Chondrocyte (in vitro differentiated cells): ENCODE results near the gene DKK3. TPM values are rescaled to one million over a fixed set of nuclear protein-coding genes. Genes with fewer than 3 reads are reported as not detected.

ENCODE experiments used
- DNase-seq: peaks from one replicate; pipeline ENCODE4 v3.0.0; 2021; ENCODE audit warnings: mixed read lengths, low spot score
- H3K27ac Mint-ChIP-seq: one replicate; pipeline ENCODE4 v1.8.0; 2021; ENCODE audit warnings: mild to moderate bottlenecking, moderate library complexity, mixed read lengths; ENCODE audit not compliant: unreplicated experiment
- H3K27me3 Mint-ChIP-seq: 2 replicates; pipeline ENCODE4 v1.8.0; 2021; ENCODE audit warnings: low read depth, mixed read lengths
- H3K36me3 Mint-ChIP-seq: 2 replicates; pipeline ENCODE4 v1.8.0; 2021; ENCODE audit warnings: low read depth, mixed read lengths
- H3K4me1 Mint-ChIP-seq: 2 replicates; pipeline ENCODE4 v1.8.0; 2021; ENCODE audit warnings: low read depth, mild to moderate bottlenecking, mixed read lengths
- H3K4me3 Mint-ChIP-seq: one replicate; pipeline ENCODE4 v1.8.0; 2021; ENCODE audit warnings: mild to moderate bottlenecking, moderate library complexity, mixed read lengths; ENCODE audit not compliant: unreplicated experiment
- H3K9me3 Mint-ChIP-seq: 2 replicates; pipeline ENCODE4 v1.8.0; 2021; ENCODE audit warnings: low read depth, mixed read lengths
- total RNA-seq: library from RNA; stranded (reverse); gene quantifications from 3 replicates; pipeline ENCODE4 v1.2.1, GENCODE V29; 2021
- TF ChIP-seq, protein P1 (sequence below): fragments of 200-600 bp; sonication (generic); IDR thresholded peaks from 2 replicates; pipeline ENCODE4 v1.5.0; 2021; ENCODE audit warnings: antibody characterized with exemption, mild to moderate bottlenecking, moderate library complexity

Gene DKK3
- total RNA-seq, 1 donor from 2014 or later: 575 TPM

DNA sequence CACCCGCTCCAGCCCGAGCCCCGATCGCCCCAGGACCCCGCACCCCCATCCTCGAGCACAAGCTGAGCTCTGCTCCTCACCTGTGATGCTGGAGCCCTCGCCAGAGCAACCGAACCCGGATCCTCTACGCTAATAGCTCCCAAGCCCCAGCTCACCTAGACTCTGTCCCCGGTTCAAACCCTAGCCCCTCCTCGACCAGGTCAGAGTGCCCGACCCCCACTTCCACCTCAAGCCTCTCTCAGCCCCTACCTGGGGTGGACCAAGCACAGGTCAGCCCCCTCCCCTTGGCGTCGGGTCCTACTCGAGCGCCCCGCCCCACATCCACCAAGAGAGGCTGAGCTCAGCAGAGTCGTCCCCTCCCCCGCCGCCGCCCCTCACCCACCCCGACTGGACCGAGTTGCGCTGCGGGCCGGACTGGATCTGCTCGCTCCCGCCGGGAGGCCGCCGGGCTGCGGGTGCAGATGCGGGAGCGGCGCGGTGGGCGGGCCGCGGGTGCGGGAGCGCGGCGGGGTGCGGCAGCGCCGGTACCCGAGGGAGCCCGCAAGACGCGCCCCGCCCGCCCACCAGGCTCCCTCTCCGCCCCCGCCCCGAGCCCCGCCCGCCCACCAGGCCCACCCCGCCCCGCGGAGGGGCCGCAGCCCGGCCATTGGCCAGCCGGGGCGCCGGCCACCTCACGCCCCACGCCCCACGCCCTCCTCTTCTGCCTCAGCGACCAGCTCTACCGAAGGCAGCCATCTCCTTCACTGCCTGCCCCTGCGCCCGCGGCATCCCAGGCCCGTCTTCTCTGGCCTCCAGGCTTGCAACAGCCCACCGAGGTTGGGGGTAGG is 577 bp upstream of the DKK3 start:
- TF ChIP-seq, protein P1, sequence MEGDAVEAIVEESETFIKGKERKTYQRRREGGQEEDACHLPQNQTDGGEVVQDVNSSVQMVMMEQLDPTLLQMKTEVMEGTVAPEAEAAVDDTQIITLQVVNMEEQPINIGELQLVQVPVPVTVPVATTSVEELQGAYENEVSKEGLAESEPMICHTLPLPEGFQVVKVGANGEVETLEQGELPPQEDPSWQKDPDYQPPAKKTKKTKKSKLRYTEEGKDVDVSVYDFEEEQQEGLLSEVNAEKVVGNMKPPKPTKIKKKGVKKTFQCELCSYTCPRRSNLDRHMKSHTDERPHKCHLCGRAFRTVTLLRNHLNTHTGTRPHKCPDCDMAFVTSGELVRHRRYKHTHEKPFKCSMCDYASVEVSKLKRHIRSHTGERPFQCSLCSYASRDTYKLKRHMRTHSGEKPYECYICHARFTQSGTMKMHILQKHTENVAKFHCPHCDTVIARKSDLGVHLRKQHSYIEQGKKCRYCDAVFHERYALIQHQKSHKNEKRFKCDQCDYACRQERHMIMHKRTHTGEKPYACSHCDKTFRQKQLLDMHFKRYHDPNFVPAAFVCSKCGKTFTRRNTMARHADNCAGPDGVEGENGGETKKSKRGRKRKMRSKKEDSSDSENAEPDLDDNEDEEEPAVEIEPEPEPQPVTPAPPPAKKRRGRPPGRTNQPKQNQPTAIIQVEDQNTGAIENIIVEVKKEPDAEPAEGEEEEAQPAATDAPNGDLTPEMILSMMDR: no peak
- Mint-ChIP-seq H3K4me3 (peak overlapping the region; percentile 91), H3K9me3 (no peaks in the 10 kb centered on the region), H3K36me3 (peaks cover 2% of the 10 kb centered on the region), H3K4me1 (peaks cover 48% of the 10 kb centered on the region), H3K27ac (peak overlapping the region; percentile 75), H3K27me3 (no peaks in the 10 kb centered on the region)
- no peak for DNase-seq

DNA sequence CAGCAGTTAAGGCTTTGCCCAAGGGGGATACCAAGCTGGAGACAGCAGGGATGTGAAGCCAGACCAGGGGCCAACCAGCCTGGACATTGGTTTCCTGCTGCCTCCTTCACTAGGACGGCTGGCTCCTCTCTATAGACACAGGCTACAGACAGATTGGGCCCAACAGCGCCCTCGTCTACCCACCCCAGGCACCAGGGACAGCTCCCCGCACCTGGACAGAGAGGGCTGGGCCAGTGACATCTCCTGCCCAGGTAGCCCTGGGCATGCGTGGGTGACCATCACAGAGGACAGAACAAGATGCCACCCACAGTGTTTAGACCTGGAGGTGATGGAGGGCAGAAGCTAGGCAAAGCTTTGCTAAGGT is 1.2 kb downstream of the DKK3 start:
- no peak for DNase-seq
- peaks cover 55% of the 10 kb centered on the region for H3K4me1 Mint-ChIP-seq
- peak overlapping the region; percentile 87 for H3K4me3 Mint-ChIP-seq
- H3K36me3 Mint-ChIP-seq: peaks cover 5% of the 10 kb centered on the region
- H3K9me3 Mint-ChIP-seq: no peaks in the 10 kb centered on the region
- no peak overlapping the region for H3K27ac Mint-ChIP-seq
- no peaks in the 10 kb centered on the region for H3K27me3 Mint-ChIP-seq
- TF ChIP-seq, protein P1: no peak

DNA sequence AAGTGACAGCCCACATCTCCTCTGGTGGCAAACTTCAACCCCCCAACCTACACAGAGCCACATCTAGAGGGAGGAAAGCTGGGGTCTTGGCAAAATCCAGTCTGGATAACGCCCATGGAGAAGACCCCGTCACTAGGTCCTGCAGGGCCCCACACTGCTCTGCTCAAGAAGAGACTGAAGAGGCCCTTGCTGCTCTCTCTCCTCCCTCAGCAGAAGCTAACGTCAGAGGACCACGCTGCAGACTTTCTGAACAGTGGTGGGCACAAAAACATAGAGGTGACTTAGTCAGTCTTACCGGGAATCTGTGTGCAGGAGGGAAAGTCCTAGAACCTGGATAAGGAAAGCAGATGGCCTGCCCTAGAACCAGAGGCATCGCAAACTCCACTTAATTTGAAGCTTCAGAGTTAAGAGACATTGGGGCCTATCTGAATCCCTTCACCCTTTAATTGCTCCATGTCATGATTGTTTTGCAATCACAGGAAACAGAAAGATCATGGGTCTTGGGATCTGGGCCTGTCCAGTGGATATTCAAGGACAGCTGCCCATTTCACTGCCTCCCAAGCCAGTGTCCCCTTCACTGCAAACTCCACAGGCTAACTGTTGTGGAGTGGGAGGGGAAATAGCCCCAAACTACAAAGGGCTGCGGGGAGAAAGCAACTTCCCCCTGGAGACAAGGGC is 1.7 kb downstream of the DKK3 start:
- TF ChIP-seq, protein P1: no peak
- H3K27ac Mint-ChIP-seq: peak overlapping the region; percentile 45
- H3K4me1 Mint-ChIP-seq: peaks cover 55% of the 10 kb centered on the region
- H3K27me3 Mint-ChIP-seq: no peaks in the 10 kb centered on the region
- H3K36me3 Mint-ChIP-seq: peaks cover 8% of the 10 kb centered on the region
- no peak for DNase-seq
- peak overlapping the region; percentile 87 for H3K4me3 Mint-ChIP-seq
- no peaks in the 10 kb centered on the region for H3K9me3 Mint-ChIP-seq

DNA sequence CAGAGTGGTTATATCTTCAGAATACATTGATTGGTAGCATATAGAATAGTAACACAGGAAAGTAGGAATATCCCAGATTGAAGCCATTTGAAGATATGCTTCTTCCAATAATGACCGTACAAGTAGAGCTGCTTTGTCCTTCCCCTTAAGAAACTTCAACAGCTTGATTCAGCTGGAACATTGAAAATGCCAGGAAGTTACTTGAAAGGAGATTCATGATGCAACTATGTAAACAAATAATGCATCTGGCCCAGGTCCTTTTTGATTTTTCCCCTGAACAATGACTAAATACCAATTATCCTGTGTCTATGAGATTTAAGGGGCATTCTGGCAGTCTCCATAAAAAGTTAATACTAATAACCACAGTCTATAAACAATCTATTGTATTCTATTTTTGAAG is 3.0 kb downstream of the DKK3 start:
- Mint-ChIP-seq H3K36me3 (peaks cover 13% of the 10 kb centered on the region), H3K27me3 (no peaks in the 10 kb centered on the region), H3K9me3 (no peaks in the 10 kb centered on the region), H3K4me3 (no peak overlapping the region), H3K27ac (peak overlapping the region; percentile 72), H3K4me1 (peaks cover 55% of the 10 kb centered on the region)
- DNase-seq: no peak
- TF ChIP-seq, protein P1: no peak

DNA sequence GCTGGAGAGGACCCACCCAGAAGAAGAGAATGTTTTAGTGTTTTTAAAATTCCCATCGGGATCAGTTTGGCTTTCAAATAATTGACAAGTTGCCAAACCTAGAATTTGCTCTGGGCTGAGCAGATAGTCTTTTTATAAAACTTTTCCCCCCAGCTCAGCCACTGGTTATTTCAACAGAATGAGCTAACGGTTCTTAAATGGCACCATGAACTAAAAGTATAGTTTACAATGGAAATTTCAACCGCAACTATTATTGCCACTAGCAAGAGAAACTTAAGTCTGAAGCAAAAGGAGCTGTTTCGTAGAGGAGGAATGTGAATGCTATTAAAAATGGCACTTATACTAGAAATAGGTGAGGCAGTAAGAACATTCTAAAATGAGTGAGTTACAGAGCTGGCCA is 3.4 kb downstream of the DKK3 start:
- Mint-ChIP-seq H3K36me3 (peaks cover 13% of the 10 kb centered on the region), H3K4me3 (peak overlapping the region; percentile 3), H3K27me3 (no peaks in the 10 kb centered on the region), H3K27ac (peak overlapping the region; percentile 72), H3K4me1 (peaks cover 55% of the 10 kb centered on the region), H3K9me3 (no peaks in the 10 kb centered on the region)
- DNase-seq: no peak
- TF ChIP-seq, protein P1: no peak
